Measurements from ENCODE around the gene ADAMTS6.
"Not testable (repeated sequence)": the region's sequence is repeated elsewhere in the genome, so short reads cannot be mapped to it uniquely, and the experiment has no call there.

Gene ADAMTS6

GRCh38 chr5:65474130-65474711, 7.5 kb downstream of the ADAMTS6 start:
- DNase-seq (ENCODE audit: low read depth), result no peak

- DNase-seq (ENCODE audit: low read depth), result no peak
These were observed 13.1 kb downstream of the ADAMTS6 start for GRCh38 chr5:65468633-65469032.

- no peak for DNase-seq (ENCODE audit: low read depth)
These were observed 19.5 kb downstream of the ADAMTS6 start for GRCh38 chr5:65462139-65462705.

GRCh38 chr5:65461490-65461889, 20.2 kb downstream of the ADAMTS6 start:
- no peak for DNase-seq (ENCODE audit: low read depth)

- no peak for DNase-seq (ENCODE audit: low read depth)
These were observed 21.7 kb downstream of the ADAMTS6 start for GRCh38 chr5:65459995-65460394.

- no peak for DNase-seq (ENCODE audit: low read depth)
These were observed 26.7 kb downstream of the ADAMTS6 start for GRCh38 chr5:65455064-65455463.

- no peak for DNase-seq (ENCODE audit: low read depth)
These were observed 30.3 kb downstream of the ADAMTS6 start for GRCh38 chr5:65451436-65451835.

GRCh38 chr5:65446682-65447081, 35.0 kb downstream of the ADAMTS6 start:
- DNase-seq (ENCODE audit: low read depth), result no peak

- DNase-seq (ENCODE audit: low read depth), result no peak
These were observed 39.9 kb downstream of the ADAMTS6 start for GRCh38 chr5:65441800-65442199.

- DNase-seq (ENCODE audit: low read depth), result no peak
These were observed 41.3 kb downstream of the ADAMTS6 start for GRCh38 chr5:65440456-65440855.

- no peak for DNase-seq (ENCODE audit: low read depth)
These were observed 47.6 kb downstream of the ADAMTS6 start for GRCh38 chr5:65434122-65434521.

- no peak for DNase-seq (ENCODE audit: low read depth)
These were observed 55.1 kb downstream of the ADAMTS6 start for GRCh38 chr5:65426656-65427055.

GRCh38 chr5:65423623-65424022, 58.1 kb downstream of the ADAMTS6 start:
- DNase-seq (ENCODE audit: low read depth), result no peak

- DNase-seq (ENCODE audit: low read depth), result no peak
These were observed 63.1 kb downstream of the ADAMTS6 start for GRCh38 chr5:65418661-65419060.

GRCh38 chr5:65413822-65414221, 67.9 kb downstream of the ADAMTS6 start:
- DNase-seq (ENCODE audit: low read depth), result no peak

GRCh38 chr5:65412842-65413241, 68.9 kb downstream of the ADAMTS6 start:
- DNase-seq (ENCODE audit: low read depth), result no peak

- DNase-seq (ENCODE audit: low read depth), result no peak
These were observed 70.4 kb downstream of the ADAMTS6 start for GRCh38 chr5:65411356-65411755.

- no peak for DNase-seq (ENCODE audit: low read depth)
These were observed 86.1 kb downstream of the ADAMTS6 start for GRCh38 chr5:65395526-65396155.

GRCh38 chr5:65394087-65394486, 87.6 kb downstream of the ADAMTS6 start:
- peak; percentile 91 for DNase-seq (ENCODE audit: low read depth)

- no peak for DNase-seq (ENCODE audit: low read depth)
These were observed 90.1 kb downstream of the ADAMTS6 start for GRCh38 chr5:65391591-65391990.

GRCh38 chr5:65390208-65390607, 91.5 kb downstream of the ADAMTS6 start:
- no peak for DNase-seq (ENCODE audit: low read depth)

GRCh38 chr5:65383859-65384258, 97.9 kb downstream of the ADAMTS6 start:
- DNase-seq (ENCODE audit: low read depth), result no peak

- DNase-seq (ENCODE audit: low read depth), result no peak
These were observed 99.1 kb downstream of the ADAMTS6 start for GRCh38 chr5:65382582-65382981.

GRCh38 chr5:65370505-65370904, 111.2 kb downstream of the ADAMTS6 start:
- DNase-seq (ENCODE audit: low read depth), result not testable (repeated sequence)
